Stimulated activated CD4-positive, alpha-beta T cell treated with anti-CD3 and anti-CD28 coated beads, Interleukin-1b, Interleukin-23, amount 100 ng/mL, for 1 hour (primary cell): ENCODE data around the gene SCN5A.

Experiments
- DNase-seq, 2 donors: peaks; one replicate each; pipeline ENCODE4 v3.0.0-alpha.2; 2020; ENCODE audit warnings: low read depth in 2 of 2

SCN5A gene

DNA sequence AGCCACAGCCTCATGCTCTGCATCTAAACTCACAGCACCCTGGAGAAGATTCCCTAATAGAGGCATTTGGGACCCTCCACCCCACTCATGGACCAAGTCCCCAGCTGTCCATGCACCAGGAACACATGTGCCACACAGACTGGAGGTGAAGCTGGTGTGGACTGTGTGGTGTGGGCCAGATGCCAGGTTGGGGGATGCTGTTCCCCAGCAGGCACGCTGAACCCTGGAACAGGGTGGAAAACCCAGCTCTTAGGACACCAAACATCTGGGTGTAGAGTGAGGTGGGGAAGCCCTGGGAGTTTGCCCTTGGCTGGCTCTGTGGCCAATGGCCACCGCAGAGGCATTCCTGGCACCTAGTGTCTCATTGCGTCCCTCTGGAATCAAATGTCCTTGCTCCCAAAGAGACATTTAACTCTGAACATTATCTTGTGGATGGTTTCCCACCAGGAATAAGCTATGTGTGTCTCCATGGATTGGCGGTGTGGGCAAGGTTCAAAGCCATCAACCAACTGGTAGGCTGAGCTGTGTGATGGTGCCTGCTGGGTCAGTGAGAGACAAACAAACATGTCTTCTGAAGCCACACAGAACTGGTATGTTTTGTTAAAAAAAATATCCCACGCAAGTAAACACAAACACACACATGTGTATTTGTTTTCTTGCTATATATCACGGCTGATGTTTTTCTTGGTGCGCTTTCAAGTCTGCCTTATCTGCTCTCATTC, 88.3 kb downstream of the SCN5A start:
- no peak for DNase-seq

GRCh38 chr3:38560284-38560683, 89.2 kb downstream of the SCN5A start:
- DNase-seq = no peak

DNA sequence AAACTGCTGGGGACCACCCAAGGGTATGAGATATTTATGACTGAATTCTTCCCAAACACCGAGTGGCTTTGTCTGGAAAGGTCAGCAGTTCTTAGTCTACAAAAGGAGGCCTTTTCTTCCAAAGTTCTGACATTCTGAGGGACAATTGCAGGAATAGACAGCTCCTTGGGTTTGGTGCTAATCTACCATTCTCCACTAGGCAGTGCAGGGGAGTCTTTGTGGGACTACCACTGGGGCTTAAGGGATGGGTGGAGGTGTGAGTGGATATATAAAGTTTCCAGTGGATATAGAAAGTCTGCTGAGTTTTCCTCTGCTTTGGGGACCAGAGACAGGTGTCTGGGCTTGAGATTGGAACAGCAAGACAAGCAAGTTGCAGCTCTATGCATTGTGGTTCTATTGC, 90.6 kb downstream of the SCN5A start:
- no peak for DNase-seq

- no peak for DNase-seq
Observed at GRCh38 chr3:38556640-38557358, 92.7 kb downstream of the SCN5A start.

- no peak for DNase-seq
Observed at GRCh38 chr3:38555926-38556325, 93.6 kb downstream of the SCN5A start.

- DNase-seq = no peak
Observed at GRCh38 chr3:38555149-38555840, 94.2 kb downstream of the SCN5A start.

GRCh38 chr3:38554127-38554827, 95.2 kb downstream of the SCN5A start:
- no peak for DNase-seq

- no peak for DNase-seq
Observed at GRCh38 chr3:38553071-38553470, 96.4 kb downstream of the SCN5A start.

DNA sequence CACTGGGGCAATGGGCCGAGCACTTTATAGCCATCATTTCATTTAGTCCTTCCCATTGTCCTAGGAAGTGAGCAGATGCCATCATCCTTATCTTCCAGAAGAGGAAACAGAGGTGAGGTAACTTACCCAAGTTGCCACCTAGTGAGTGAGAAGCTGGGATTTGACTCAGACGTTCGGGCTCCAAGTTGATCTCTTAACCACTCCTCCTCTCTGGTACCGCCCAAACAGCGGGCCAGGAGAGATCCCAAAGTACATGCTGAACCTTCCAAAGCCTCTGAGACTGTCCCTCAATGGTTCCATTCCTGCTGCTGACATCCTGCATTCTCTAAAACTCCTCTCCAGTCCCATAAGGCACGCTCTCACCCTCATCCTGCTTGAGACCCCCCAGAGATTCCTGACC, 97.1 kb downstream of the SCN5A start:
- DNase-seq = no peak

DNA sequence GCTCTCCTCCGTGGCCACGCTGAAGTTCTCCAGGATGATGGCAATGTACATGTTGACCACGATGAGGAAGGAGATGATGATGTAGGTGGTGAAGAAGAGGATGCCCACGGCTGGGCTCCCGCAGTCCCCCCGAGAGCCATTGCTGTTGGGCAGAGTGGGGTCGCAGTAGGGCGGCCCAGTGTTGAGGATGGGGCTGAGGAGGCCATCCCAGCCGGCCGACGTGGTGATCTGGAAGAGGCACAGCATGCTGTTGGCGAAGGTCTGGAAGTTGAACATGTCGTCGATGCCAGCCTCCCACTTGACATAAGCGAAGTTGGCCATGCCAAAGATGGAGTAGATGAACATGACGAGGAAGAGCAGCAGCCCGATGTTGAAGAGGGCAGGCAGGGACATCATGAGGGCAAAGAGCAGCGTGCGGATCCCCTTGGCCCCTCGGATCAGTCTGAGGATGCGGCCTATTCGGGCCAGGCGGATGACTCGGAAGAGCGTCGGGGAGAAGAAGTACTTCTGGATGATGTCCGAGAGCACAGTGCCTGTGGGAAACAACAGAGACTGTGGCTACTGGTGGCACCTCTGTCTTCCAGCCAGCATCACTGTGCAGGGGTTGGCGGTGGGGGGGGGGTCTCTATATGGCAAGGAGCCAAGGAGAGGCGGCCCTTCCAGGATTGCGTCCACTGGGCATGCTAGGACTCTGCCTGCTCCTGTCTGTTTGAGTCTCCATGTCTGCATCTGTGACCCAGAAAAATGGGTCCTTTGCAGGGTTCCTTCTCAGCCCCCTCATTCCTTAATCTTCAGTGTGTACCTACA, 98.3 kb downstream of the SCN5A start:
- no peak for DNase-seq

- no peak for DNase-seq
Observed at GRCh38 chr3:38549957-38550840, 99.3 kb downstream of the SCN5A start.

GRCh38 chr3:38549486-38549885, 100.0 kb downstream of the SCN5A start:
- no peak for DNase-seq

GRCh38 chr3:38549082-38549481, 100.4 kb downstream of the SCN5A start:
- no peak for DNase-seq

DNA sequence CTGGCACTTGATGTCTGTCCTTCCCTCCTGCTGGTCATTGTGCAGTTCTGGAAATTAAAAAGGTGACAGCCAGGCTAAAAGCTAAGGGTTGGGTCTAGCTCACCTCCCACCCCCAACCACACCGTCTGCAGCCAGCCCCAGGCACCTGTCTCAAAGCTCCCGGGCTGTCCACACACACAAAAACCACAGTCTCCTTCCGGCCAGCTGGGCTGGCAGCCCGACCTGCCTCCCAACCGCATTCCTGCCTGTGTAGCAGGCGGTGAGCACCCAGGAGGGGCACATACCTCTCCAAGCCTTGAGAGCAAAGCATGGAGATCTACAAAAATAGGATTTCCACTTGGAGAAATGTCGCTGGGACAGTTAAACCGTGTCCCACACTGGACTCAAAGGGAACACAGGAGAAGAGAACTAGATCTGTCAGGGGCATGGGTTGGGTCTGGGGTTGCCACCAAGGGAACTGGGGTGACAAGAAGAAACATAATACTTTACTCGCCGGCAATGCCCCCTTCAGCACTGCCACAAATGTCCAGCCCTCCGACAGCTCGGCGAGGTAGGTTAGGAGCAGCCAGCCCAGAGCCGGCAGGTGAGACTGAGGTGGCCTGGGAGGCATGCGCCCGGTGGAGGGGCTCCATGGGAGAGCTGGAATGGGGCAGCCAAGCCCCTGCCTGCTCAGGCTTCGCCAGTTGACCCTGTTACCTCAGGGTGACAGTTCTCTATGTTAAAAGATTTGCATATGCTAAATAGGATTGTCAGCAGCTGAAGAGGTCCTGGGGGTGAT, 101.1 kb downstream of the SCN5A start:
- DNase-seq = no peak

DNA sequence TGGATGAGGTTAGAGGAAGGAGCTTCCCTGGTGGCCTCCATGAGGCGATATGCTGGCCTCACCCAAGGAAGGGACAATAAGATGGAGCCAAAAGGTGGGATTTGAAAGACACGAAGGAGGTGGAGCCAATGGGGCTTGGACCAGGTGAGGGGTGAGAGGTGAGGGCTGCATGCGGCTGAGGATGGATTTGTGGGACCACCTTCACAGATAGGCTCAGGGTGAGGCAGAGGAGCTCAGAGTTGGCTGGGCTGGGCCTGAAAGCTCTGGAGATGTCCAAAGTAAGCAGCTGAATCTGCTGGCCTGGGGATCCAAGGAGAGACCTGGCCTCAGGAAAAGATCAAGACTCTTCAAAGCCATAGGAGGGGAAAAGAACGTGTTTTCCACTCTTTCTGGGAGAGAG, 103.5 kb downstream of the SCN5A start:
- no peak for DNase-seq

DNA sequence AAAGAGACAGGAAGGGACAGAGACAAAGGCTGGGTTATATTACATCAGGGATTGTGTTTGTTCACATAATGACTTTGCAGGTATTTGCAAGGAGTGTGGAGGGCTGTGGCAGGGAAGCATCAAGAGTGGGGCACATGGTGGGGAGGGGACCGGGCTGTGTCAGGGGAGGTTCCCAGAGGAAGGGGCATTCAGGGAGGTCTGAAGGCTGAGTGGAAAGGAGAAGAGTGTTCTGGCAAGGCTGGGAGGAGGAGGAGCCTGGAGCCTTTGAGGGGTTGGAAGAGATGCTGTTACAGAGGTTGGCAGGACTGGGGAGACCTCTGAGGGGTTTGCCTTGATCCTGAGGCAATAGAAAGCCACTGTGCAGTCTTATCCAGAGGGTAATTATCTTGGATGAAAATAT, 103.9 kb downstream of the SCN5A start:
- no peak for DNase-seq

- no peak for DNase-seq
Observed at GRCh38 chr3:38544926-38545325, 104.6 kb downstream of the SCN5A start.

DNA sequence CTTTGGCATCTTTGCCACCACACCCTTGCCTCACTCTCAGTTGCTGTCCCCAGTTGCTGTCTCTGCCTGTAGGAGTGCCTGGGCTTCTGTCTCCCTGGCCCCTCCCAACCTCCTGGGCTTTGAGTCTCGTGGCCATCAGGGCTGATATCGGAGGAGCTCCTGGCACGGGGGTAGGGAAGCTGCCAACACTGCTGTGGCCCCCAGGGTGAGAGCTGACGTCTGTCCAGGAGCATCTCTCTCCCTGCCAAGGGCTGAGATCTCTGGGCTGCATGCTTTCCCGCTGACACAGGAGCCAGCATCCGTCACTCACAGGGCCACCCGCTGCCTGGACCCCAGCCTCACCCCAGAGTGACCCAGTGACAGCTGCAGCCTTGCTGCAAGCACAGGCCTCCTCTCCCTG, 105.9 kb downstream of the SCN5A start:
- DNase-seq = no peak

DNA sequence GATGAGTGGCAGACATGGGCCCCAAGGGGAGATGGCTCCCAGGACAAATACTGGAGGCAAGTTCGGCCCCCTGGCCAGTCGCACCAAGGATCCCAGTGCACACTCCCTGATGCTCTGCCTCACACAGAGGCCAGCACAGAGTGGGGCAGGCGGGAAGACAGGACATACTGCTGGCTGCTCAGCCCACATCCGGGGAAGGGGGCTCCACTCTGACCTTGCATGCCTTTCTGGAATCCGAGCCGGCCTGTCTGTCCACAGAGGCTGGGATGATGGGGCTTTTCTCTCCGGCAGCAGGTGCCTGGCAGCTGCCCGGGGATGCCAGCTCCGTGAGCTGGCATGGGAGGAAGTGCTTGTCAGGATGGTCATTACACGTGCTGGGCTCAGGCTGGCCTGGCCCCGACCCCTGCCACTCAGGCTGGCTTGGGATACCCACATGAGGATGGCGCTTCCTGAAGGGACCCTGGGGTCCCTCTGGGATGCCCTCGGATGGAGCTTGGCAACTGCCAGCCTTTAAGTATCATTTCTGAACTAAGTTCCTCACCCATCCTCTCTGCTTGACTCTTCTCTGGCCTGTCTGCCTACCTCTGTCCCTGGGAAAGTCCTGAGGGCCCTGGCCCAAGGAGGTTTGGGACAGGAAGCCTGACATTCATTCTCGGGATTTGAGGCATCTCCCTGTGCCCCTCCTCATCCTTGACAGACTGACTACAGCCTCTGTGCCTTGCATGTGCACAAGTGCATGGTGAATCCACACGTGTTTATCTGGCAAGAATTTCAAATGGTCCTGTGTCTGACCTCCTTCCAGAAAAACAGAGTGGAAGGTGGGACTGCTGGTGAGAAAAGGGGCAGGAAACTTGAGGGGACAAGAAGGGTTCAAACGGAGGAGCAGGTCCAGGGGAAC, 106.8 kb downstream of the SCN5A start:
- no peak for DNase-seq
